Hepatocyte (in vitro differentiated cells): ENCODE measurements around the gene MARK3.

Source experiments
- CTCF ChIP-seq: fragments of 200-600 bp; sonication (generic); IDR thresholded peaks from 2 replicates; pipeline ENCODE4 v1.5.1; 2016; ENCODE audit warnings: antibody characterized with exemption, mild to moderate bottlenecking; ENCODE audit not compliant: poor library complexity
- EZH2 ChIP-seq: fragments of 200-600 bp; sonication (generic); IDR thresholded peaks from 2 replicates; pipeline ENCODE4 v1.6.1; 2016; ENCODE audit warnings: antibody characterized with exemption, mild to moderate bottlenecking, borderline replicate concordance
- EZH2phosphoT487 ChIP-seq: fragments of 200-600 bp; sonication (generic); IDR thresholded peaks from one replicate; pipeline ENCODE4 v1.6.1; 2018; ENCODE audit warnings: antibody characterized with exemption, mild to moderate bottlenecking, low read depth, moderate library complexity; ENCODE audit not compliant: unreplicated experiment, severe bottlenecking

GRCh38 chr14:103510724-103511693 is 125.8 kb downstream of the MARK3 start:
- TF ChIP-seq CTCF (no peak), EZH2 (no peak), EZH2phosphoT487 (no peak)
